HUES48 (cell line): ENCODE measurements around the gene PCNA.

ENCODE experiments used
- H3K27ac ChIP-seq: one replicate; pipeline ENCODE4 v1.7.0; 2013; ENCODE audit warnings: low read depth, low read length, inconsistent platforms
- H3K27me3 ChIP-seq: 2 replicates; pipeline ENCODE4 v1.6.1; 2013; ENCODE audit warnings: mild to moderate bottlenecking, low read length; ENCODE audit not compliant: control insufficient read depth, insufficient read depth
- H3K36me3 ChIP-seq: 2 replicates; pipeline ENCODE4 v1.6.1; 2013; ENCODE audit warnings: low read length; ENCODE audit not compliant: control insufficient read depth, insufficient read depth
- H3K4me1 ChIP-seq: 2 replicates; pipeline ENCODE4 v1.6.1; 2013; ENCODE audit warnings: mild to moderate bottlenecking, low read length; ENCODE audit not compliant: control insufficient read depth, insufficient read depth
- H3K4me3 ChIP-seq: 2 replicates; pipeline ENCODE4 v1.5.1; 2013; ENCODE audit warnings: mild to moderate bottlenecking, low read depth, low read length
- H3K9ac ChIP-seq: 2 replicates; pipeline ENCODE4 v1.6.1; 2013; ENCODE audit warnings: mild to moderate bottlenecking, low read depth, low read length, moderate library complexity
- H3K9me3 ChIP-seq: 2 replicates; pipeline ENCODE4 v1.6.1; 2013; ENCODE audit warnings: low read length; ENCODE audit not compliant: control insufficient read depth, insufficient read depth

PCNA gene

DNA sequence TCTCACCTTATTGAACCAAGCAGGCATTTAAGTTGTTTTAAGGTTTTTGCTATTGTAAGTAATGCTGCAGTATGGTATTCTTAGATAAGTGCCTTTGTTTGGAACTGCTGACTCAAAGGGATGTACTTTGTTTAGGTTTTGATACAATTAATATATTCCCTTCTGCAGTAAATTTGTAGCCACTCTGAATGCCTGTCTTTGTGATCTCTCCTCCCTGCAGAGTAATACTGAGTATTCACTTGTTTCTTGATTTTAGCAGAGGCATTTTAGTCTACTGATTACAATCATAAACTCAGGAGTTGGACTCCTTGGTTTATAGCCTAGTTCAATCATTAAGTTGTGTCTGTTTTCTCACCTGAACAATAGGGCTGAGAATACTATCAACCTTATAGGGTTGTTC lies 20.4 kb upstream of the PCNA start:
- H3K27ac ChIP-seq = no peak overlapping the region
- peaks cover 8% of the 10 kb centered on the region for H3K4me1 ChIP-seq
- H3K36me3 ChIP-seq = no peaks in the 10 kb centered on the region; the same call in 1 of the 2 replicates
- H3K27me3 ChIP-seq = no peaks in the 10 kb centered on the region
- no peak overlapping the region for H3K4me3 ChIP-seq
- H3K9ac ChIP-seq = no peak overlapping the region
- no peaks in the 10 kb centered on the region for H3K9me3 ChIP-seq

DNA sequence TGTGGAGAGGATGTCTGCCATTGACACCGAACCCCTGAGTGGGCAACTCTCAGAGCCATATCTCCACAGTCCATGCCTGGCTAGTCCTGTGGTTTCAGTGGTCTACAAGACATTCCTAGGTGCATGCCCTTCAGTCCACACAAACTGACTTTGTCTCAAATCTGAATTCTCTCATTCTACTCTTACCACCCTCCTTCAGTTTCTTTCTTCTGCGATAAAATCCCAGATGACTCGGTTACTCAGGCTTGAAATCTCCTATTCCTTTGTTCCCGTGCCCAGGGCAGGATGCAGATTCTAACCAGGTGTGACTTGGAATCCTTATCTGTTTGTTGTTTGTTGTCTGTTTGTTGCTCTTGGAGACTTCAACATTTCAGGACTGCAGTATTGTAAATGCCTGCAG lies 16.3 kb upstream of the PCNA start:
- peak overlapping the region; percentile 5; the same call in 1 of the 2 replicates for H3K9ac ChIP-seq
- no peak overlapping the region for H3K4me3 ChIP-seq
- H3K36me3 ChIP-seq = no peaks in the 10 kb centered on the region
- H3K27ac ChIP-seq = peak overlapping the region; percentile 63
- H3K27me3 ChIP-seq = no peaks in the 10 kb centered on the region
- H3K4me1 ChIP-seq = peaks cover 8% of the 10 kb centered on the region
- no peaks in the 10 kb centered on the region for H3K9me3 ChIP-seq

DNA sequence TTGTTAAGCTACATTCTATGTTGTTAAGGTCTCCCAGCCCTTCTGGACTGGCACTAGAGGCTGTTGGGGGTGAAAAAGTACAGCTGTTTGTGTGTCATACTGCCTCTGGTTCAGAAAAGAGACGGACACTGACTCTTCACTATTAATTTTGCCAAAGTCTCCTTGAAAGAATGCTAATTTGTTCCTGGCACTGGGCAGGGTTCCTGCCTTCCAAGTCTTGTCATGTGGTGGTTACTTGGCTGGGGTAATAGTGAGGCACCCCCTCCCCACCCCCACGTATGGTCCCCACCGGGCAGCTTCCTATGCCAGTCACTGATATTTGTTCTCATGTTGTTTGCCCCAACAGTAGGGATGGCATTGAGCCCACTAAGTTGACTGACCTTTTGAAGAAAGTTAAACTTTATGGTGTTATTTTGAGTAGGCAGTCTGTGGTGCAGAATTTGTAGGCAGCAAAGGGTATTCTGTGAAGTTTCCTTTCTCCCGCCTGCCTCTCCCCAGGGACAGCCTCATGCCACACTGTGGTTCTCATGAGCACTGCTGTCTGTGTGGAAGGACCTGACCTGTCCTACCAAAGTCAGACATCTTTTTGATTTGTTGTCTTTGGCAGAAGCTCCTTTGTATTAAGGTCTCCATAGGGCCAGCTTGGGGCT lies 15.7 kb upstream of the PCNA start:
- Histone ChIP-seq H3K27ac (peak overlapping the region; percentile 63), H3K36me3 (no peaks in the 10 kb centered on the region), H3K4me1 (peaks cover 8% of the 10 kb centered on the region), H3K9me3 (no peaks in the 10 kb centered on the region), H3K4me3 (no peak overlapping the region), H3K27me3 (no peaks in the 10 kb centered on the region), H3K9ac (peak overlapping the region; percentile 5; the same call in 1 of the 2 replicates)

DNA sequence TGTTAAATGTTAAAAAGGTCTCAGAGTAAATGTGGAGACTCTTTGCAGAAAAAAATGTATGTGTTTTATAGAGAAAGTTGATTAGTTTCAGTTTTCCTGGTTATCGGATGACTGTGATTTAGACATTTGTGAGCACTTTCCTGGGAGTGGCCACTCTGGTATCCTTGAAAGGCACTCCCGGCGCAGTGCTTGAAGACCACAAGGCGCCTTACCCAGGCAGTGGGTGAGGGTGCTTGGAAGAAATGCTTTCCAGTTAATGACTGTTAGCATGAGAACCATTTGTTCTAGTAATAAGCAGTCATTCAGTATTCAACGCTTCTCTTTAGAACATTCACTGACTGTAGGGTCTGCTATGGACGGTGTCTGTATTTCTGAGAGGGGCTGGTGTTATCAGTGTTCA lies 14.2 kb upstream of the PCNA start:
- H3K27ac ChIP-seq = no peak overlapping the region
- H3K36me3 ChIP-seq = no peaks in the 10 kb centered on the region
- H3K9me3 ChIP-seq = no peaks in the 10 kb centered on the region
- no peak overlapping the region for H3K9ac ChIP-seq
- peaks cover 8% of the 10 kb centered on the region for H3K4me1 ChIP-seq
- H3K4me3 ChIP-seq = no peak overlapping the region
- H3K27me3 ChIP-seq = no peaks in the 10 kb centered on the region

DNA sequence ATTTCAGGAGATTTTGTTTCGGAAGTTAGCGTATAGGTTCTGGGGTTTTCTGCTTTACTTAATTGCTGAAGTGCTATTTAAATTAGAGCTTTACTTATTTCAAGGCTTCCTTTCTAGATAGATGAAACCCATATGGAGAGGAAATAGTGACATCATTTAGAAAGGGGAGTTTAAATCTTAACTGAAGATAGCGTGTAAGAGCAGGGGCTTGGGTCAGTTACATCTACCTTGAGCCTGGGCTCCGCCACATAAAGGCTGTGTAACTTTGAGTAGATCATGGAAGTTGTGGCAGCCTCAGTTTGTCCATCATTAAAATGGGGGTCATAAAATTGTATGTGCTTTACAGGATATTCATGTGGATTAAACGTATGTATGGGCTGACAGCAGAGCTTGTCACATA lies 11.7 kb upstream of the PCNA start:
- Histone ChIP-seq H3K9me3 (no peaks in the 10 kb centered on the region), H3K4me1 (peaks cover 12% of the 10 kb centered on the region), H3K9ac (no peak overlapping the region), H3K27ac (no peak overlapping the region), H3K36me3 (no peaks in the 10 kb centered on the region), H3K27me3 (no peaks in the 10 kb centered on the region), H3K4me3 (no peak overlapping the region)

DNA sequence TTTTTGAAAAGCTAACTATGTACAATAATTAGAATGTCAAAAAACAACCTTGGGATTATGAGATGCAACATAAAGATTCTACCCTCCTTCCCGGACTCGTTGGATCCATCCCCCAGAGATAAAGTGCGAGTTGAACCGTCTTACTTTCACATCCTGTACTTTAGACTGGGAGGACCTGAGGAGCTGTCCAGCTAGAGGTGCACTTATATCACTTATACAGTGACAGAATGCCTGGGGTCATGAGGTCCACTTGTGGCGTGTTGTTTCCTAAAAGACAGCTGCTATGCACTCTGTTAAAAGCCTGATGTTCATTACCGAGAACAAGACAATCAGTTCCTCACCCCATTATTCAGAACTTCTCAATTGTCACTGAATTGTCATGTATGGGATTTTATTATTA lies 9.1 kb upstream of the PCNA start:
- Histone ChIP-seq H3K4me3 (no peak overlapping the region), H3K9ac (no peak overlapping the region), H3K4me1 (0 out of 2 replicates have a peak, but pooled peaks cover 4% of the 10 kb centered on the region), H3K9me3 (no peaks in the 10 kb centered on the region), H3K36me3 (no peaks in the 10 kb centered on the region), H3K27me3 (no peaks in the 10 kb centered on the region), H3K27ac (no peak overlapping the region)

DNA sequence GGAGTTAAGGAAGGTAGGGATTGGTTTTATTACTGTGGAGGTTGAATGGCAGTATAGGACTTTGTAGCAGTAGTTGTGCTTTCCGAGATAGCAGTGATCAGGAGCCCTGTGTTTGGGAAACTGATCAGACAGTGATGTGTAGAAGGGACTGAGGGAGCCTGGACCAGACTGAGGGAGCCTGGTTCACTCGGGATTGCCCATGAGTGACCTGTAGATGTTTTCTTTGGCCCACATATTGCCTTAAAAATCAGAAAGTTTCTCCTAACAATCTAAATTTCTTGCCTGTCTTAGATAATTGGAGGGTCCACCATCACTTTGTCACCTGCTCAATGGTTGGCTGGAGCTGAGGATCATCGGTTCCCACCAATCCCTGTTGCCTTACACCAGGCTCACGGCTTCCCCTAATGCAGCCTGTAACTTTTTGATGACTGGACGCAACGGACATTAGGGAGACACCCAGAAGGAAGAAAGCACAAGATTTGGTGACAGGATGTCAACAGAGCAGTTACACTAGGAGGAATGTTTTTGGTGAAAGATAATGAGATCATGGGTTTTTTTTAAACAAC lies 8.2 kb upstream of the PCNA start:
- Histone ChIP-seq H3K4me1 (0 out of 2 replicates have a peak, but pooled peaks cover 5% of the 10 kb centered on the region), H3K9ac (no peak overlapping the region), H3K27ac (peak overlapping the region; percentile 77), H3K4me3 (peak overlapping the region; percentile 82), H3K9me3 (no peaks in the 10 kb centered on the region), H3K27me3 (no peaks in the 10 kb centered on the region), H3K36me3 (no peaks in the 10 kb centered on the region)

DNA sequence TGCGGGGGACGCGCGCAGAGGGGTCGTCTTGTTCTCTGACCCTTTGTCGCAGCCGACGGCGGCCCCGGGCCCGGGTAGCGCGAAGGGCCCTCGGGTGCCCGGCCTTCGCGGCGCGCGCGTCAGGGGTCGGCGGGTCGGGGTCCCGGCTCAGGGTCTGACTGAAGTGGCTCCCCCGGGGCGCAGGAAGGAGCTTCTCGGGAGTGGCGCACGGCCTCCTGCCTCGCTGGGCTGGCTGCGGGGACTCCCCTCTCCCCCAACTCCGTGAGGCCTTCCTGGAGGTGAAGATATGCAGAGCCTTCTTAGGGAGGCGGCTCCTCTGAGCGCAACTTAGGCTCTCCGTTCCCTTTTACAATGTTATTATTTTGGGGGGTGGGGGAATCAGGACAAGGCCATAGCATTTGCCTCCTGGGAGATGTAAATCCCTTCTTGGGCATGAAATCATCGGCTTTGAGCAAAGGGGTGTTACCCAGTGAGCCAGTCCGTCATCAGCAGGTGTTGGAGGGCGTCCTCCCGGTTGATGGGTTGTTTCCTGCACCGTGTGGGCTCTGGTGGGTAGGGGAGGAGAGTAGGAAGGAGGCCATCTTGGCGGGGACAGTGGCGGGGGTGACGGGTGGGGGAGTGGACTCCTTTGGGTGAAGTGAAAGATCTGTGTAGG lies 7.6 kb upstream of the PCNA start:
- H3K4me3 ChIP-seq = peak overlapping the region; percentile 82
- H3K27me3 ChIP-seq = no peaks in the 10 kb centered on the region
- 0 out of 2 replicates have a peak, but pooled peaks cover 10% of the 10 kb centered on the region for H3K4me1 ChIP-seq
- H3K9me3 ChIP-seq = no peaks in the 10 kb centered on the region
- no peaks in the 10 kb centered on the region for H3K36me3 ChIP-seq
- H3K27ac ChIP-seq = peak overlapping the region; percentile 77
- peak overlapping the region; percentile 69 for H3K9ac ChIP-seq

DNA sequence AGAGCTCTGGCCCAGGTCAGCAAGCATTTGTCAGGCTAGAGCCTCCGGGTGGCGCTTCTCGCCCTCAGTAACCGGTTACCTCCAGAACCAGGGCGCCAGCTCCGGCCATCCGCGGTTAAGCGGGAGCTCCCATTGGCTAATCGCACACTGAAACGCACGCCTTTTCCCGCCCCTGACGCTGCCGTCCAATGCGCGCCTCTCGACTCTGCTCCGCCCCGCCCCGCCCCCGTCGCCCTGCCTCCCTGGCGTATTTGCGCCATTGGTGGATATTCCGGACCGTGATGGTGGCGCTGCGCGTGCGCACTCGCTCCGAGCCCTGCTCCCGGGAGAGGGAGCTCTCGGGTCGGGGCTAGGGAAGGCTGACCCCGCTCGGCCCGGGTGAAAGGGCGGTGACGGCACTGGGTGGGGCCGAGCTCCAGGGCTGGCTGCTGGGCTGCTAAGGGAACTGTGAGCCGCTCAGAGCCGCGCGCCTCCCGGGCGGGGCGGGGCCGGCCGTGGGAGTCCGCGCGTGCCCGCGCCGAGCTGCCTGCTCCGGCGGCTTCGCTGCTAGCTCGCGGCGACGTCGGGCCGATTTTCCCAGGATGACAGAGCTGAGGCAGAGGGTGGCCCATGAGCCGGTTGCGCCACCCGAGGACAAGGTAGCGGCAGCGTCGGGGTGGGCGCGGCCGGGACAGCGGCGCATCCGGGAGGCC lies 6.9 kb upstream of the PCNA start, which contains the start of gene CDS2:
Gene CDS2 (plus strand): TSS at position 497 of the 692 bp plus-strand sequence. CDS start 85 bp downstream, at position 582.
- Histone ChIP-seq H3K27ac (peak within 1 kb of the TSS; percentile 77), H3K9ac (peak within 1 kb of the TSS; percentile 79), H3K36me3 (no peaks in the 10 kb centered on the region), H3K9me3 (no peaks in the 10 kb centered on the region), H3K27me3 (no peaks in the 10 kb centered on the region), H3K4me1 (0 out of 2 replicates have a peak, but pooled peaks cover 10% of the 10 kb centered on the region), H3K4me3 (peak within 1 kb of the TSS; percentile 82)

DNA sequence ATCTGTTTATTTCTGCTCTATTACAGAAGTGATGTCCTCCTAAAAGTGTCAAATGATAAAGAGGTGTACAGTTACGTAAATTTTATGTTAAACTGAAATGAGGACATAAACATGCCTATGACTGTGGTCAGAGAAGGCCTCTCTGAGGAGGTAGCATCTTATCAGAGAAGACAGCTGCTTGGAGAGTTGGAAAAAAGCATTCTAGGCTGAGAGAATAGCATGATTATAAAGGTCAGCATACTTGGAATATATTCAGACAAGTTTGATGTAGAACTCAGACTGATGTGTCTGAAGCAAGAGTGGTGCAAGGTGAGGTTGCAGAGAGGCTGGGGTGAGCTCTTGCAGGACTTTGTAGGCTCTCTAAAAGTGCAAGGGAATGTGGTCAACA lies 3.1 kb upstream of the PCNA start:
- Histone ChIP-seq H3K9ac (no peak overlapping the region), H3K9me3 (no peaks in the 10 kb centered on the region), H3K27me3 (no peaks in the 10 kb centered on the region), H3K4me1 (0 out of 2 replicates have a peak, but pooled peaks cover 11% of the 10 kb centered on the region), H3K36me3 (peaks cover 10% of the 10 kb centered on the region), H3K27ac (no peak overlapping the region), H3K4me3 (no peak overlapping the region)

DNA sequence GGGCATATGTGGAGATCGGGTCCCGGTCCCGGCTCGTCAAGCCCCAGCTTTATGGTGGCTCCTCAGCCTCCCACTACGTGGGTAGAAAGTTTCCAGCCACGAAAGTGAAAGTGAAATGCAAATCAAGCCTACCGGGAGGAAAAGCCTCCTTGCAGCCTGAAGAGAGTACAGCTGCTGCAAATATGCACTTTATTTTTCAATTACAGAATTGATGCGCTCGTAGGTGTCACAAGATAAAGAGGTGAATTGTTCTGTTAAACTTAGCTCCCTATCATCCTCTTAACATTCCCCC lies 373 bp upstream of the PCNA start:
- H3K27ac ChIP-seq = peak overlapping the region; percentile 96

More for the DNA sequence above, 373 bp upstream of the PCNA start:
- Histone ChIP-seq H3K27me3 (no peaks in the 10 kb centered on the region), H3K4me3 (peak overlapping the region; percentile 94), H3K9ac (peak overlapping the region; percentile 66), H3K36me3 (peaks cover 38% of the 10 kb centered on the region), H3K4me1 (peaks cover 21% of the 10 kb centered on the region), H3K9me3 (no peaks in the 10 kb centered on the region)
